Ureter (tissue), 1 donor: ENCODE data around the gene LYPD5. TPM values are rescaled to one million over a fixed set of nuclear protein-coding genes. Genes with fewer than 3 reads are reported as not detected.
A peak's percentile ranks its signal among the peaks of the same experiment; 100 is the strongest.
"Not testable (repeated sequence)": the region's sequence is repeated elsewhere in the genome, so short reads cannot be mapped to it uniquely, and the experiment has no call there.

Source experiments
- DNase-seq: peaks from one replicate; pipeline ENCODE4 v3.0.0-alpha.2; 2020; ENCODE audit warnings: low spot score
- total RNA-seq: library from RNA; stranded (reverse); gene quantifications from one replicate; pipeline ENCODE4 v1.2.4, GENCODE V29; 2023
- donor health status: DM: yes; HTN: yes; CAD: no.

The LYPD5 gene
- total RNA-seq, 1 donor from 2014 or later: 5.9 TPM

DNA sequence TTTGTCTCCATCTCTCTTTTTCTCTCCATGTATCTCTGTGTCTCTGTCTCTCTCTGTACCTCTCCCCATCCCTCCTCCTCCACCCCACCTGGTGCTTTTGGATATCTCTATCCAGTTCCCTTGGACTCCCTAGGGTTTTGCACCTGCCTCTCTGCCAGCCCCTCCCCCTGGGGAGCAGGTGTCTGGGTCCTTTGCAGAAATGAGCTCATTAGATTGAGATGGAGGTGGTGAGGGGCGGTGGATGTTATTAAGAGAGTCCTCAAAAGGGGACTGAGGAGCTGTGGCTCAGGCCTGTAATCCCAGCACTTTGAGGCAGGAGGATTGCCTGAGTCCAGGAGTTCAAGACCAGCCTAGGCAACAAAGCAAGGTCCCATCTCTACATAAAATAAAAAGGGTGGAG is 23.6 kb downstream of the LYPD5 start:
- no peak for DNase-seq

DNA sequence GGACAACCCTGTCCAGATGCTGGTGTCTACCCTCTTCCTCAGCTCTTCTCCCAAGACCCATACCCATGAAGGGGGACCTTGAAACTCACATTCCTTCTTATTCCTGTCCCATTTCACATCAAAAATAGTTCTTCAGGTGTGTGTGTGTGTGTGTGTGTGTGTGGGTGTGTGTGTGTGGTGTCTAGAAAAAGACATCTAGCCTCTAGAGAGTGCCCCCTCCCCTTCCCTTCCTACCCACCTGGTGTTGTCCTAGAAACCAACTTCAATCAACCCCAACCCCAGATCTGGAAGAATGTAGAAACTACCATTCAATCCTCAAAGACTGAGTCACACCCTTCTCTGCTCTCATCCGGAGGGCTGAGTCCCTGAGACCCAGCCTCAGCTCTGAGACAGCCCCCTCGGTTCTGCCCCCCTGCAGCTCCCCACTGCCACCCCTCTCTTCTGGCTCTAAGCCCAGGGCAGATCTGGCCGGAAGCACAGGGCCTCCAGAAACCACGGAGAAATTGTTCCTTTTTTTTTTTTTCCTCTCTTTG is 25.0 kb downstream of the LYPD5 start:
- DNase-seq: no peak

GRCh38 chr19:43776286-43776685 is 26.0 kb downstream of the LYPD5 start:
- DNase-seq: no peak

DNA sequence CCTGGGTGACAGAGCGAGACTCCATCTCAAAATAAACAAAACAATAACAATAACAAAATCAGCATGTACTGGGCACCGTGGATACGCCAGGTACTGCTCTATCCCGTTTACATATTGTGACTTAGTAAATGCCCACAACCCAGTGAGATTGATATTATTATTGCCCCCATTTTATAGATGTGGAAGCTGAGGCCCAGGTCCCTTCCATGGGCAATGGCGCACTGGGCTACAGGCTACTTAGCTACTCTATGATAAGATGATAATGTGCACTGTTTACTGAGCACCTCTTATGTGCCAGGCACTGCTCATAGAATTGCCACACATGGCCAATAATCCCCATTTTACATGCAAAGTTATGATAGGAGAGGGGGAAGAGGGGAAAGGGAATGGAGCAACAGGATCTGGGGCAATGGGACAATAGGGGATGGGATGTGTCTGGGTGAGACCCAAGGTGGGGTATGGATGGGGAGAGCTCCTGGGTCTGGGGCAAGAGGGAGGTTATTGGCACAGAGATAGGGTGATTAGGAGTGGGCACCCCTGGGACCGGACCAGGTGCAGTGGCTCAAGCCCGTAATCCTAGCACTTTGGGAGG is 26.9 kb downstream of the LYPD5 start:
- no peak for DNase-seq

- DNase-seq: not testable (repeated sequence)
These were observed 27.3 kb downstream of the LYPD5 start for GRCh38 chr19:43774940-43775258.

DNA sequence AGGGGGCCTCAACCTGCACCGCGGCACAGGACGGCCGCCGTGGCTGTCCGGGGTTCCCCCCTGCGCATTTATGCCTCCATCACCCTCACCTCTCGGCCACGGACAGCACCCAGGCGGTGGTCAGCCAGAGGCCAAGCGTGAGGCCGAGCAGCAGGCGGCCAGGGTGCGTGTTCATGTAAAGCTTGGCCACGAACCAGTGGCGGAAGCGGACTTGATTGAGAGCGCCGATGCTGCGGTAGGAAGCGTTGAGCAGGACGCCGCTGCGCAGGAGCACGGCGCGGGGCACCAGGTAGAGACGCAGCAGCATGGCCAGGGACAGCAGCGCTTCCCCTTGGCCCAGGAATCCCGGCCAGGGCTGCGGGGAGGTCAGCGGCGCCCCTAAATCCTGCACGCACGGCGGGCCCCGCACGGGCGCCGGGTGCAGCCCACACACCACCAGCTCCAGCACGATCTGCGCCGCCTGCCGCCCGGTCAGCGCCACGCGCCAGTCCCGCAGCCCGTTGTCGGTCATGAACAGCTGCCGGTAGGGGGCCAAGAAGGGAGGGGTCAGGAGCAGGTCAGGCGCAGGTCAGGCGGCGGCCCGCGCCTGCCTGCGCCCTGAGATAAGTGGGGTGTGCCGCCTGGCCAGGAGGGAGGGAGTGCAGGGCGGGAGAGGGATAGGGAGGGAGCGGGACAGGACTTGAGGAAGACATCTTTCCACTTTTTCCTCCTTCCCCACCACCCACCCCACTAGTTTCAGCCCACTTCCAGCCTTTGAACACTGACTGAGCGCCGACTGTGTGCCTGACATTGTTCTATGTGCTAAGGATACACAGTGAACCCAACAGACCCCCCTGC is 27.9 kb downstream of the LYPD5 start:
- DNase-seq: no peak

DNA sequence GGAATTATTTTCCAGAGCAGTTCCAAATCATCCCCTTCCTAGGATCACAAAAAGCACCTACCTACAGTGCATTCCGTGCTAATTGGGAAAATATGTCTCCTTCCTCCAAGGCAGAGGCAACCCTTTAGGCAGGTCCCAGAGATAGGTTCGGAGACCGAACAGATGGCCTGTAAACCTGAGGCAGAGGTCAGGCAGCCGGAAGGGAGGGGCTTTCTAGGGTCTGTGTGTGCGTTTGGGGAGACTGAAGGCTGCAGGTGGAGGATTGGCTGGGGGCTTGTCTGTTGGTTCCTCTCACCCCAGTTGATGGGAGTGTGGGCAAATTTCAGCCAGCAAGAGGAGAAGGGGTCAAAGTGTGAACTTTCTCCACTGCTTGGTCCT is 28.5 kb downstream of the LYPD5 start:
- no peak for DNase-seq

DNA sequence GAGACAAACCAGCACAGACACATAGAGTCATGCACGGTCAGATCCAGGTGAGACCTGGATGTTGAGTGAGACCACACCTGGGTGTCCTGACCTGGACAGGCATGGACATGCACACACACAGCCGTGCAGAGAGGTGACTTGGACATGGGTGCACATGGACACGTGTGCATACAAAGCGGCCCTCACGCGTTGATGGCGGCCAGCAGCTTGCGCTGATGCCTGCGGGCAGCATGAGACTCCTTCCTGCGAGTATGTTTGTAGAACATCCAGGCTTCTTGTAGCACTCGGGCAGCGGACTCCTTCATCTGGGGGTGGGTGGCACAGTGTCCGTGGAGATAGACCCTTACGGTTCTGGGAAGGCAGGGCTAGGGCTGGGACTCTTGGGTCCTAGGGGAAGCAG is 33.0 kb downstream of the LYPD5 start:
- no peak for DNase-seq

DNA sequence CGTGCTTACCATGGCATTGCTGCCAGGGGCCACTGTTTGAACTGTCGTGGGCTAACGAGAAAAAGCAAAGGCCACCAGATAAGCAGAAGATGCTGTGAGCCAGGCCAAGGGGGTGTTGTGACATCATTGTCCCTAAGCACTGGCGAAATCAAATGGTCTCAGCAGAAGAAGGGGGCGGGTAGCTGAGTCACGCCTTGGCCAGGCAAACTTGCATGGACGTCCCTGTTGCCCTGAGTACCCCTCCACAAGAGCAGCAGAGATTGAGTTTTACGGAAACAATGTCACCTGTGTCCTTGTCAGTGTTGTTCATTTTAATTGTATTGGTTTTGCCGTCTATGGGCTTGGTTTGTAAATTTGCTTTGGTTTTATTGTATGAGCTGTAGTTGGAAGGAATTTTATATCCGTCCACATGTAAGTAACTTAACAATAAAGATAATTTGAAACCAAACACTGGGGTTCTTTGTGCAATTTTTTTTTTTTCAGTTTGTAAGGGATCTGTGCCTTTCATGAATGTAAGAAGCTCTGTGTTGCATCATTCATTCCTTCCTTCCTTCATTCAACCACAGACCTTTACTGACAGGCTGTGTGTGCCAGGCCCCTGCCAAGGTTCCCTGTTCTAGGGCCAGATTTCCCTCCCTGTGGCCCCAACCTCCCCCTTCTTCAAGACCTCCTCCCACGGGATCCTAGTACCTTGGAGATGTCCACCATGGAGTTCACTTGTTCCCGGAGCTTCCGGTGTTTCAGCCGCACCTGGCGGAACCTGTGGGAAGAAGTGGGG is 33.8 kb downstream of the LYPD5 start:
- no peak for DNase-seq

DNA sequence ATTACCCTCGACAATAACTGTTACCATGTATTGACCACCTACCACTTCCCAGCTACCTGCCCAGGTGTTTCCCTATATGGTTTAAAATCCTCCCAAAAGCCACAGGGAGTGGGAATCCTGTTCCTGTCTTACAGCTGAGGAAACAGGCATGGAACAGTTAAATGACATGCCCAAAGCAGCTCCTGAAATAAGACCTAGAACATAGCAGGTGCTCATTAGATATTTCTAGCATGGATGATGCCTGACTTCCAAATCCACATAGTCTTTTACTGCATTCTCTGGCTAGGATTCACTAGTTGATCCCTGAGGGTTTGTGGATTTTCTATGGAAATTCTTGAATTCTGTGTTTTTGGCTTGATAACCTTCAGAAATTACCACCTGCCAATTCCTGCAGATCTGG is 34.4 kb downstream of the LYPD5 start:
- DNase-seq: no peak

- no peak for DNase-seq
These were observed 34.9 kb downstream of the LYPD5 start for GRCh38 chr19:43767316-43767715.

DNA sequence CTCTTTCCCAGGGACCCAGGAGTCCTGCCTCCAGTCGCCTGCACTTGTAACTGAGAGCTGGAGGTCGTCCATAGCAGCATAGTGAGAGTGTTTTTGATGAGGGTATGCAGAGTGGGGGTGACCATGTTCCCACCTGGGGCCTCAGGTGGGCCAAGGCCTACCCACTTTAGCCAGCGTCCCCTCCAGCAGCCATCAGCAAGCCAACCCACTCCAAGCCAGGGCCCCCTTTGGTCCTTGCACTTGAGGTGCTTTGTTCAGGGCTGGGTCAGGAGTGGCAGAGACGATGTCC is 35.5 kb downstream of the LYPD5 start:
- DNase-seq: no peak

DNA sequence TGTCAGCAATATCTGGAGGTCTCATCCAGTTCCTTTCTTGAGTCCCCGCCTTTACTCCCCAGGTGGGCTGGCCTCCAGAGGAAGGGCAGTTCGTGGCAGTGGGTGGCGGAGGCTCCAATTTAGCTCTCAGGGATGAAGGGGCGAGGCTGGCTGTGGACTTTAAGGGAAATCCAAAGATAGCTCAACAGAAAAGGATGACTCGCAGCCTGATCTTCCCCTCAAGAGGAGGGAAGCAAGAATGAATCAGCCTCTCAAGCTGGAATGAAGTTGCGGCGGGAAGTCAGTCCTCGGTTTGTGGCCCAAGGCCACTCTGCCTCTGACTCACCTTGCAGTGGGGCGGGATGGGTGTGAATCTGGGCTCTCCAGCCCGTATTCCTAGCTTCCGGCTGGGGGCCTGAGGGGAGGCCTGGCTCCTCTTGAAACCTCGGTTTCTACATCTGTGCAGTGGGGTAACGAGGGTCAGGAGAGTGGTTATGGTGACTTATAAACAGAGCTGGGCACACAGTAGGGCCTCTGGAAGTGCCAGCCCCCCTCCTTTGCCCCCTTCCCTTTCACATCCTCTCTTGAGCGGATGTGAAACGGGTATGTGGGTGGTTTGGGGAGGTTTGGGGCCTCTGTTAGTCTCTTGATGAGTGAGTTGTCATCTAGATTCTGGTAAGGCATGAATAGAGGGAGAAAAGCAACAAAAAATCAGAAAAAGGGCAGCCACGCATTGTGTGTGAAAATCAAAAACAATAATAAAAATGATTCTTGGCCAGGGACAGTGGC is 37.0 kb downstream of the LYPD5 start:
- peak; percentile 76 for DNase-seq

- not testable (repeated sequence) for DNase-seq
These were observed 37.6 kb downstream of the LYPD5 start for GRCh38 chr19:43764684-43765083.

DNA sequence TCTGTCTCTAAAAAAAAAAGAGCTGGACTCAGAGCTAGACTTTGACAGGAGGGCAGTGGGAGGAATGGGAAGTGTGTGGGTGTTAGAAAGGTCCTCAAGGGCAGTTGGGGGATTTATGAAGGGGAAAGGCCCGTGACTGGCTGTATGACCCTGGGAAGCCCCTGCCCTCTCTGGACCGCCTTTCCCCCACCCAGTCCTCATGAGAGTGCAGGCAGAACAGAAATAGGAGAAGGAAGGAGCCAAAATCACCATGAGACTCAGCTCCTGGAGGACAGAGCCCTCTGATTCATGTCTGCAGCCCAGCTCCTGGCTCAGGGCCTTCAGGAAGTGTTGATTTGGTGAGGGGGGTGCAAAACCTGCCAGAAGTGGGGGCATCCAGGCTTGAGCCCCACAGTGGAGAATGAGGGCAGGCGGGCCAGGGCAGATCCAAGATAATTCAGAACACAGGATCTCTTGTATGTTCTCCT is 38.7 kb downstream of the LYPD5 start:
- no peak for DNase-seq

- DNase-seq: no peak
These were observed 39.4 kb downstream of the LYPD5 start for GRCh38 chr19:43762814-43763213.

DNA sequence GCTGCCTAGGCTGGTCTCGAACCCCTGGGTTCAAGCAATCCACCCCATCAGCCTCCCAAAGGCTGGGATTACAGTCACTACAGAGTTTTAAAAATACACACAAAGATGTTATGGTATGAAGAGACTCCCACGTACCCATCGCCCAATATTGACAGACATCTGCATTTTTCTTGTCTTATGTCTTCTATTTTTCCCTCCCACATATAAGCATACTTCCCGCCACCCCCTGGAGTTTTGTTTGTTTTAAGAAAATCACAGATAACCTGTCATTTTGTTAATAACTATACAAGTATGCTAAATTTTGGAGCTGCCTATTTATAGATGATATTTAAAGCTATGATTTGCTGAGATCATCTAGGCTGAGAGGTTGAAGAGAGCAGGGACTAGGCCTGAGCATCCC is 41.3 kb downstream of the LYPD5 start:
- no peak for DNase-seq

- no peak for DNase-seq
These were observed 42.7 kb downstream of the LYPD5 start for GRCh38 chr19:43759515-43759914.

DNA sequence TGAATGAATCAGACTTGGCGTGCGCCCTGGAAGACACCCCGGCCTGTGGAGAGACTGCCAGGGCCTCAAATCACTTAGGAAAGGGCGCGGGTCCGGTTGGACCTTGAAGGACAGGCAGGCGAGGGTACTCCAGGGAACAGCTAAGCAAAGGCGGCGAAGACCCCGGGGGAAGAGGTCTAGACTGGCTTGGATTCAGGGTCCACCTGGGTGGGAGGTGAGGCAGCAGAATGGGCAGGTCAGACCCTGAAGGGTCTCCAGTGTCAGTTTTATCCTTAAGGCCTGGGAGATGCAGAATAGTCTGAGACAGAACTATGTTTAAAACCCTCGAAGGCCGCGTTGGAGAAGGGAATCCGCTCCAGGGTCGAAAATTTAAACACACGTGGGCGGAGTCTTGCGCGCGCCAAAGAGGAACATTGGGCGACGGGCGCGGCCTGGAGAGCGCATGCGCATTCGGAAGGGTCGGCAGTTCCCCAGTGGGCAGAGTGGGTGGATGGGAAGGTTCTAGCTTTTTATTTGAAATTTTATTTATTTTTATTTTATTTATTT is 46.9 kb downstream of the LYPD5 start:
- peak; percentile 87 for DNase-seq

- DNase-seq: peak; percentile 98
These were observed 47.6 kb downstream of the LYPD5 start, which contains the start of gene SMG9 for GRCh38 chr19:43754503-43755255. Gene SMG9, minus strand, starts transcription at chr19:43754962. Its CDS starts 4,221 bp downstream, at chr19:43750741.

- no peak for DNase-seq
These were observed 48.1 kb downstream of the LYPD5 start for GRCh38 chr19:43754253-43754502.
